ENCODE results near the gene CDK10.
"Not testable (repeated sequence)": the region's sequence is repeated elsewhere in the genome, so short reads cannot be mapped to it uniquely, and the experiment has no call there.

The CDK10 gene

GRCh38 chr16:89687092-89687940 lies 827 bp downstream of the CDK10 start:
- Mint-ChIP-seq H3K27ac (peak overlapping the region; percentile 80), H3K9me3 (no peaks in the 10 kb centered on the region), H3K4me1 (peaks cover 16% of the 10 kb centered on the region), H3K4me3 (peak overlapping the region; percentile 86), H3K36me3 (ENCODE audit: low read depth) (peaks cover 24% of the 10 kb centered on the region), H3K27me3 (no peaks in the 10 kb centered on the region)
- DNase-seq (no peak), ATAC-seq (peak; percentile 30)

- ATAC-seq = no peak
- no peaks in the 10 kb centered on the region for H3K27me3 Mint-ChIP-seq
- peaks cover 24% of the 10 kb centered on the region for H3K36me3 Mint-ChIP-seq (ENCODE audit: low read depth)
- peaks cover 16% of the 10 kb centered on the region for H3K4me1 Mint-ChIP-seq
- H3K9me3 Mint-ChIP-seq = no peaks in the 10 kb centered on the region
- H3K4me3 Mint-ChIP-seq = peak overlapping the region; percentile 86
- no peak for DNase-seq
- peak overlapping the region; percentile 31 for H3K27ac Mint-ChIP-seq
These were observed 1.9 kb downstream of the CDK10 start for GRCh38 chr16:89688395-89688794.

- peaks cover 16% of the 10 kb centered on the region for H3K4me1 Mint-ChIP-seq
- DNase-seq (no peak), ATAC-seq (no peak)
- H3K36me3 Mint-ChIP-seq (ENCODE audit: low read depth) = peaks cover 29% of the 10 kb centered on the region
- H3K27ac Mint-ChIP-seq = no peak overlapping the region
- H3K9me3 Mint-ChIP-seq = no peaks in the 10 kb centered on the region
- no peak overlapping the region for H3K4me3 Mint-ChIP-seq
- H3K27me3 Mint-ChIP-seq = no peaks in the 10 kb centered on the region
These were observed 2.7 kb downstream of the CDK10 start for GRCh38 chr16:89689142-89689541.

- H3K27ac Mint-ChIP-seq, H3K4me3 Mint-ChIP-seq, DNase-seq, ATAC-seq, H3K27me3 Mint-ChIP-seq, H3K9me3 Mint-ChIP-seq: not testable (repeated sequence)
- peaks cover 29% of the 10 kb centered on the region for H3K36me3 Mint-ChIP-seq (ENCODE audit: low read depth)
- H3K4me1 Mint-ChIP-seq = peaks cover 16% of the 10 kb centered on the region
These were observed 3.1 kb downstream of the CDK10 start for GRCh38 chr16:89689621-89690020.

- no peak overlapping the region for H3K27ac Mint-ChIP-seq
These were observed 4.0 kb downstream of the CDK10 start for GRCh38 chr16:89690392-89690901.

GRCh38 chr16:89691231-89691985 lies 4.9 kb downstream of the CDK10 start:
- H3K27ac Mint-ChIP-seq = no peak overlapping the region
- no peaks in the 10 kb centered on the region for H3K27me3 Mint-ChIP-seq
- peaks cover 12% of the 10 kb centered on the region for H3K4me1 Mint-ChIP-seq
- DNase-seq (no peak), ATAC-seq (no peak)
- no peaks in the 10 kb centered on the region for H3K9me3 Mint-ChIP-seq
- no peak overlapping the region for H3K4me3 Mint-ChIP-seq
- peaks cover 30% of the 10 kb centered on the region for H3K36me3 Mint-ChIP-seq (ENCODE audit: low read depth)

More at GRCh38 chr16:89690392-89690901, 4.0 kb downstream of the CDK10 start:
- peaks cover 28% of the 10 kb centered on the region for H3K36me3 Mint-ChIP-seq (ENCODE audit: low read depth)
- peaks cover 16% of the 10 kb centered on the region for H3K4me1 Mint-ChIP-seq
- no peak overlapping the region for H3K4me3 Mint-ChIP-seq
- no peaks in the 10 kb centered on the region for H3K27me3 Mint-ChIP-seq
- DNase-seq (no peak), ATAC-seq (no peak)
- no peaks in the 10 kb centered on the region for H3K9me3 Mint-ChIP-seq

- H3K27ac Mint-ChIP-seq = no peak overlapping the region
- no peak for ATAC-seq
- peaks cover 30% of the 10 kb centered on the region for H3K36me3 Mint-ChIP-seq (ENCODE audit: low read depth)
- H3K4me1 Mint-ChIP-seq = peaks cover 11% of the 10 kb centered on the region
- H3K4me3 Mint-ChIP-seq = no peak overlapping the region
- no peak for DNase-seq
- no peaks in the 10 kb centered on the region for H3K27me3 Mint-ChIP-seq
- no peaks in the 10 kb centered on the region for H3K9me3 Mint-ChIP-seq
These were observed 5.6 kb downstream of the CDK10 start for GRCh38 chr16:89691986-89692569.

GRCh38 chr16:89693289-89693731 lies 6.8 kb downstream of the CDK10 start:
- Mint-ChIP-seq H3K36me3 (ENCODE audit: low read depth) (peaks cover 24% of the 10 kb centered on the region), H3K27ac (no peak overlapping the region), H3K9me3 (no peaks in the 10 kb centered on the region), H3K4me1 (peaks cover 3% of the 10 kb centered on the region), H3K27me3 (no peaks in the 10 kb centered on the region), H3K4me3 (no peak overlapping the region)
- no peak for ATAC-seq
- DNase-seq = no peak

- Mint-ChIP-seq H3K27me3 (no peaks in the 10 kb centered on the region), H3K4me1 (peaks cover 4% of the 10 kb centered on the region), H3K4me3 (no peak overlapping the region), H3K9me3 (no peaks in the 10 kb centered on the region), H3K36me3 (ENCODE audit: low read depth) (peaks cover 26% of the 10 kb centered on the region), H3K27ac (no peak overlapping the region)
- no peak for DNase-seq
- ATAC-seq = no peak
These were observed 7.7 kb downstream of the CDK10 start for GRCh38 chr16:89693931-89694783.

GRCh38 chr16:89694784-89695085 lies 8.2 kb downstream of the CDK10 start:
- H3K36me3 Mint-ChIP-seq (ENCODE audit: low read depth) = peaks cover 27% of the 10 kb centered on the region
- not testable (repeated sequence) for H3K4me1 Mint-ChIP-seq, H3K27ac Mint-ChIP-seq, H3K9me3 Mint-ChIP-seq, H3K4me3 Mint-ChIP-seq, H3K27me3 Mint-ChIP-seq, DNase-seq, ATAC-seq

GRCh38 chr16:89695086-89695874 lies 8.8 kb downstream of the CDK10 start:
- peaks cover 11% of the 10 kb centered on the region for H3K4me1 Mint-ChIP-seq
- no peak overlapping the region for H3K27ac Mint-ChIP-seq
- ATAC-seq (no peak), DNase-seq (no peak)
- H3K9me3 Mint-ChIP-seq = no peaks in the 10 kb centered on the region
- H3K4me3 Mint-ChIP-seq = no peak overlapping the region
- no peaks in the 10 kb centered on the region for H3K27me3 Mint-ChIP-seq
- peaks cover 22% of the 10 kb centered on the region for H3K36me3 Mint-ChIP-seq (ENCODE audit: low read depth)

- DNase-seq (no peak), ATAC-seq (no peak)
- Mint-ChIP-seq H3K4me1 (peaks cover 15% of the 10 kb centered on the region), H3K9me3 (no peaks in the 10 kb centered on the region), H3K4me3 (no peak overlapping the region), H3K27ac (no peak overlapping the region), H3K36me3 (ENCODE audit: low read depth) (peaks cover 21% of the 10 kb centered on the region), H3K27me3 (no peaks in the 10 kb centered on the region)
These were observed 9.6 kb downstream of the CDK10 start for GRCh38 chr16:89695875-89696669.

- ATAC-seq (no peak), DNase-seq (no peak)
- H3K27ac Mint-ChIP-seq = no peak overlapping the region
- no peaks in the 10 kb centered on the region for H3K27me3 Mint-ChIP-seq
- H3K9me3 Mint-ChIP-seq = no peaks in the 10 kb centered on the region
- H3K4me1 Mint-ChIP-seq = peaks cover 15% of the 10 kb centered on the region
- H3K36me3 Mint-ChIP-seq (ENCODE audit: low read depth) = peaks cover 16% of the 10 kb centered on the region
- no peak overlapping the region for H3K4me3 Mint-ChIP-seq
These were observed 10.2 kb downstream of the CDK10 start for GRCh38 chr16:89696670-89697128.

All from activated naive CD8-positive, alpha-beta T cell treated with anti-CD3 and anti-CD28 coated beads, Interleukin-2, amount 50 U/mL, for 24 hours (primary cell).